HUES48 (cell line): Measurements from ENCODE around the gene ALDH3A1.

Experiments
- H3K27ac ChIP-seq: one replicate; pipeline ENCODE4 v1.7.0; 2013; ENCODE audit warnings: low read depth, low read length, inconsistent platforms
- H3K27me3 ChIP-seq: 2 replicates; pipeline ENCODE4 v1.6.1; 2013; ENCODE audit warnings: mild to moderate bottlenecking, low read length; ENCODE audit not compliant: control insufficient read depth, insufficient read depth
- H3K36me3 ChIP-seq: 2 replicates; pipeline ENCODE4 v1.6.1; 2013; ENCODE audit warnings: low read length; ENCODE audit not compliant: control insufficient read depth, insufficient read depth
- H3K4me1 ChIP-seq: 2 replicates; pipeline ENCODE4 v1.6.1; 2013; ENCODE audit warnings: mild to moderate bottlenecking, low read length; ENCODE audit not compliant: control insufficient read depth, insufficient read depth
- H3K4me3 ChIP-seq: 2 replicates; pipeline ENCODE4 v1.5.1; 2013; ENCODE audit warnings: mild to moderate bottlenecking, low read depth, low read length
- H3K9ac ChIP-seq: 2 replicates; pipeline ENCODE4 v1.6.1; 2013; ENCODE audit warnings: mild to moderate bottlenecking, low read depth, low read length, moderate library complexity
- H3K9me3 ChIP-seq: 2 replicates; pipeline ENCODE4 v1.6.1; 2013; ENCODE audit warnings: low read length; ENCODE audit not compliant: control insufficient read depth, insufficient read depth

The ALDH3A1 gene

GRCh38 chr17:19740933-19741332 lies 7.2 kb downstream of the ALDH3A1 start:
- H3K36me3 ChIP-seq: no peaks in the 10 kb centered on the region
- no peak overlapping the region for H3K27ac ChIP-seq
- no peaks in the 10 kb centered on the region for H3K9me3 ChIP-seq
- H3K9ac ChIP-seq: no peak overlapping the region
- no peak overlapping the region for H3K4me3 ChIP-seq
- peaks cover 2% of the 10 kb centered on the region; the same call in 1 of the 2 replicates for H3K4me1 ChIP-seq
- peaks cover 7% of the 10 kb centered on the region; the same call in 1 of the 2 replicates for H3K27me3 ChIP-seq

GRCh38 chr17:19739241-19740201 lies 8.6 kb downstream of the ALDH3A1 start:
- Histone ChIP-seq H3K36me3 (no peaks in the 10 kb centered on the region), H3K27me3 (no peaks in the 10 kb centered on the region), H3K27ac (no peak overlapping the region)

DNA sequence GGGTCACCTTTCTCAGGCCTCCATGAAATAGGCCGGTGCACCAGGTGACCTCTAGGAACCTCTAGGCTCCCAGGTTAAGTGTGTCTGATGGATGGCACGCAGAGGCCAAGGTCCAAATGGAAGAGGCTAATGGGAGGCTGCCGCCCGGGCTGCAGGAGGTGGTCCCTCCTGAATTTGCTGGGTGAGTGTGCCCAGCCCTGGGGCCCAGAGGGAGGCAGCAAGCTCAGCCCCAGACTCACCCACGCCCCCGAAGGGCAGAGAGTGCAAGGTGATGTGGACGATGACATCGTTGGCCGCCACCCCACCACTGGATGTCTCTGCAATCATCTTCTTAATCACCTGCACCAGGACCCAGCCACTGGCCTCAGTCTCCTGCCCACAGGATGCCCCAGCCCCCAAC lies 9.3 kb downstream of the ALDH3A1 start:
- no peaks in the 10 kb centered on the region for H3K4me1 ChIP-seq
- H3K36me3 ChIP-seq: no peaks in the 10 kb centered on the region
- no peak overlapping the region for H3K4me3 ChIP-seq
- H3K27me3 ChIP-seq: no peaks in the 10 kb centered on the region
- H3K9ac ChIP-seq: no peak overlapping the region
- H3K9me3 ChIP-seq: no peaks in the 10 kb centered on the region
- H3K27ac ChIP-seq: no peak overlapping the region

More at GRCh38 chr17:19739241-19740201, 8.6 kb downstream of the ALDH3A1 start:
- Histone ChIP-seq H3K4me1 (0 out of 2 replicates have a peak, but pooled peaks cover 2% of the 10 kb centered on the region), H3K4me3 (no peak overlapping the region), H3K9ac (no peak overlapping the region), H3K9me3 (no peaks in the 10 kb centered on the region)

GRCh38 chr17:19738073-19738449 lies 10.0 kb downstream of the ALDH3A1 start:
- Histone ChIP-seq H3K4me1 (no peaks in the 10 kb centered on the region), H3K9me3 (no peaks in the 10 kb centered on the region), H3K4me3 (no peak overlapping the region), H3K27me3 (no peaks in the 10 kb centered on the region), H3K36me3 (no peaks in the 10 kb centered on the region), H3K9ac (no peak overlapping the region), H3K27ac (no peak overlapping the region)

DNA sequence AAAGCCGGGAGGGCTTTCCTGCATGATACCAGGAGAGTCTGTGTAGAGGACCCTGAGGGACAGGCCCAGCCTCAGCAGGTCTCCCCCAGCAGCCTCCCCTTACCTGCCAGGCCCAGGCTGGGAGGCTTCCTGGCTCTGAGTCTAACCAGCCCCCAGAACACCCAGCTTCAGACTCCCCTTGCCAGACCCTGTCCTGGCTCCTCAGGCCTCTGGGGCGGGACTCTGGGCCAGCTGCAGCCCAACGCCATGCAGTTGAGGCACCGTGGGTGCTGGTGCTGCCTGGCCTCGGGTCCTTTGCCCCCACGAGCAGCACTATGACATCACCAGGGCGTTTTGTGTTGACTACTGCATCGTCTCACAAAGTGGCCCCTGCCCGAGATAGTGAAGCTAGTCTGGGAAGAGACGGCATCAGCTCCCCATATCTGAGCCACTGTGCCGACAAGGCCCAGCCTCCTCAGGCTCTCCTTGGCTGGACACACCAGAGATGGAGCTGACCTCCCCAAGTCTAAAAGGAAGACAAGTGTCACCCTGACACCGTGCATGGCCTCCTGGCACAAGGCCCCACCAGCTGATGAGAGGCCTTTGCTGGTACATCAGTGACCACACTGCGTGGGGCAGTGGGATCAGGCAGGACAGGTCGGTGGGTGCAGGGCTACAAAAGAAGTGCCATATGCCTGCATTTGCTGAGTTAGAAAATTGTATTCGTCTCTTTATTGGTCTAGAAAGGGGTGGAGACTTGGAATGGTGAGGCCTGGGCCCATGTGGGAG lies 10.6 kb downstream of the ALDH3A1 start:
- no peak overlapping the region for H3K4me3 ChIP-seq
- H3K4me1 ChIP-seq: no peaks in the 10 kb centered on the region
- H3K9ac ChIP-seq: no peak overlapping the region
- no peak overlapping the region for H3K27ac ChIP-seq
- H3K36me3 ChIP-seq: no peaks in the 10 kb centered on the region
- H3K27me3 ChIP-seq: no peaks in the 10 kb centered on the region
- no peaks in the 10 kb centered on the region for H3K9me3 ChIP-seq

- H3K27ac ChIP-seq: no peak overlapping the region
- no peaks in the 10 kb centered on the region for H3K4me1 ChIP-seq
- no peak overlapping the region for H3K9ac ChIP-seq
- no peaks in the 10 kb centered on the region for H3K27me3 ChIP-seq
- H3K4me3 ChIP-seq: no peak overlapping the region
- no peaks in the 10 kb centered on the region for H3K36me3 ChIP-seq
- no peaks in the 10 kb centered on the region for H3K9me3 ChIP-seq
These were observed 12.0 kb downstream of the ALDH3A1 start for GRCh38 chr17:19736071-19736470.

DNA sequence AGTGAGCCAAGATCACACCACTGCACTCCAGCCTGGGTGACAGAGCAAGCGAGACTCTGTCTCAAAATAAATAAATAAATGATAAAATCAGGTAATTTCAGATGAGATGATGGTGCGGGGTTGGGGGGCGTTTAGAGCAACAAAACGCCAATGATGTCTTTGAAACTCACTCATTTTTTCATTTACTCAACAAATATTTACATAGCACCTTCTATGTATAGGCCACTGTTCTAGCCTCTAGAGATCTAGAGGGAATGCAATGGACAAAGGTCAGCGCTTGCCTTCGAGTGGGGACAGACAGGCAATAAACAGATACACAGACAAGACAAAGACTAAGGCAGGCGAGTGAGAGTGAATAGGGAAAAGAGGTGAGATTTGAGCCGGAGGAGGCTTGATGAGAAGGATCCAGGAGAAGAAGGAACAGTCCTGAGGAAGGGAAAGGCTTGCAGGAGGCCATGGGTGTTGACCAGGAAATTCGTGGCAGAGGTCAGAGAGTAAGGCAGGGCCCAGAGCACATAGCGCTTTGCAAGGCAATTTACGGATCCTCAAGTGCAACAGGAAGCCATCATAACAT lies 14.1 kb downstream of the ALDH3A1 start:
- Histone ChIP-seq H3K27ac (no peak overlapping the region), H3K4me1 (no peaks in the 10 kb centered on the region), H3K9ac (no peak overlapping the region), H3K36me3 (no peaks in the 10 kb centered on the region), H3K27me3 (no peaks in the 10 kb centered on the region), H3K9me3 (no peaks in the 10 kb centered on the region), H3K4me3 (no peak overlapping the region)

GRCh38 chr17:19731626-19732025 lies 16.5 kb downstream of the ALDH3A1 start:
- H3K36me3 ChIP-seq: no peaks in the 10 kb centered on the region

GRCh38 chr17:19730843-19731242 lies 17.3 kb downstream of the ALDH3A1 start:
- Histone ChIP-seq H3K27me3 (no peaks in the 10 kb centered on the region), H3K27ac (no peak overlapping the region), H3K9ac (no peak overlapping the region), H3K36me3 (no peaks in the 10 kb centered on the region), H3K9me3 (no peaks in the 10 kb centered on the region), H3K4me1 (no peaks in the 10 kb centered on the region), H3K4me3 (no peak overlapping the region)

More at GRCh38 chr17:19731626-19732025, 16.5 kb downstream of the ALDH3A1 start:
- no peaks in the 10 kb centered on the region for H3K9me3 ChIP-seq
- no peaks in the 10 kb centered on the region for H3K27me3 ChIP-seq
- no peak overlapping the region for H3K27ac ChIP-seq
- no peak overlapping the region for H3K4me3 ChIP-seq
- H3K9ac ChIP-seq: no peak overlapping the region
- H3K4me1 ChIP-seq: no peaks in the 10 kb centered on the region

DNA sequence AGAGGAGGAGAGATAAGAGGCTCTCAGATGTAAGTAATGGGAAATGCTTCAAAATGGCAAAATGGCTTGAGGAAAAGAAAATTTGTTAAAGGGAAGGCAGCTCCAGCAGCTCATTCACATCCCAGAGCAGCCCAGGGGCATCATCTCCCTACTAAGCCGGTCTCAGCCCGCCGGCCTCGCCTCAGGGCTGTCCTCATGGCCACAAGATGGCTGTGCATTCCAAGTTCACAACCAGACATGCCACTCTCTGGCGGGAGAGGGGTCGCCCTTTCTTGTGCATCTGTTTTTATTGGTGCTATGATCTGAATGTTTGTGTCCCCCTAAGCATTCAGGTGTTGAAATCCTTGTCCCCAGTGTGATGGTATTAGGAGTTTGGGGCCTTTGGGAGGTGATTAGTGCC lies 18.2 kb downstream of the ALDH3A1 start:
- Histone ChIP-seq H3K4me3 (no peak overlapping the region), H3K27ac (no peak overlapping the region), H3K9me3 (no peaks in the 10 kb centered on the region), H3K4me1 (no peaks in the 10 kb centered on the region), H3K27me3 (no peaks in the 10 kb centered on the region), H3K36me3 (no peaks in the 10 kb centered on the region), H3K9ac (no peak overlapping the region)
